22Rv1 (cell line): ENCODE results near the gene MYH16.

Source experiments
- CTCF ChIP-seq: fragments of 450-650 bp; IDR thresholded peaks from 2 replicates; pipeline ENCODE4 v1.5.1; 2017; ENCODE audit warnings: mild to moderate bottlenecking
- ZFX ChIP-seq: fragments of 450-650 bp; IDR thresholded peaks from 2 replicates; pipeline ENCODE4 v1.6.1; 2017; ENCODE audit warnings: antibody characterized with exemption, borderline replicate concordance

DNA sequence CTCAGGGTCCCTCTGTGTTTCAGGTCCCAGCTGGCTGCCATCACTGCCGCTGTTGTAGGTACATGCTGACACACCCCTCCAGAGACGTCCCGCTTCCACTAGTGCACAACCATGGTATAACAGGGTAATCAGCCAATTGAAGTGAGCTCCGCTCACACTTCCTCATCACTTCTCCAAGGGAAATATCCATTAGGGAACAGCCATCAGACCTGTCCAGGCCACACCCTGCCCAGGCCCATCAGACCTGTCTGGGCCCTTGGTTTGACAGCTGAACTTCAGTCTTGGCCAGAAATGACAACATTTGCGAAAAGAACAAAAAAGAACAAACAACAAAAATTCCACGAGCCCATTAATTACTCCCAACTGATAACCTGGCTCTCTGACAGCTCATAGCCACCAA, 11.0 kb upstream of the MYH16 start:
- no peak for TF ChIP-seq CTCF
- no peak for TF ChIP-seq ZFX
